ENCODE measurements around the gene MMP7.

The MMP7 gene

GRCh38 chr11:102530558-102530957 lies at the start of gene MMP7:
MMP7 (minus strand) TSS chr11:102530747; CDS start chr11:102530700, 47 bp downstream.
- DNase-seq: no peak

GRCh38 chr11:102577723-102578122 lies 47.2 kb upstream of the MMP7 start:
- no peak for DNase-seq

- DNase-seq: no peak
Measured at GRCh38 chr11:102577182-102577581, 46.6 kb upstream of the MMP7 start.

GRCh38 chr11:102576350-102576749 lies 45.8 kb upstream of the MMP7 start:
- no peak for DNase-seq

- no peak for DNase-seq
Measured at GRCh38 chr11:102575012-102575411, 44.5 kb upstream of the MMP7 start.

- no peak for DNase-seq
Measured at GRCh38 chr11:102573851-102574250, 43.3 kb upstream of the MMP7 start.

GRCh38 chr11:102572554-102573220 lies 42.1 kb upstream of the MMP7 start:
- no peak for DNase-seq

GRCh38 chr11:102568851-102569250 lies 38.3 kb upstream of the MMP7 start:
- no peak for DNase-seq

GRCh38 chr11:102566112-102566511 lies 35.6 kb upstream of the MMP7 start:
- DNase-seq: no peak

- no peak for DNase-seq
Measured at GRCh38 chr11:102564110-102564509, 33.6 kb upstream of the MMP7 start.

- DNase-seq: no peak
Measured at GRCh38 chr11:102561636-102562035, 31.1 kb upstream of the MMP7 start.

GRCh38 chr11:102560555-102561011 lies 30.0 kb upstream of the MMP7 start:
- DNase-seq: no peak

- no peak for DNase-seq
Measured at GRCh38 chr11:102559839-102560238, 29.3 kb upstream of the MMP7 start.

- no peak for DNase-seq
Measured at GRCh38 chr11:102555091-102555490, 24.5 kb upstream of the MMP7 start.

GRCh38 chr11:102553835-102554282 lies 23.3 kb upstream of the MMP7 start:
- DNase-seq: no peak

GRCh38 chr11:102552447-102553194 lies 22.1 kb upstream of the MMP7 start:
- DNase-seq: no peak

GRCh38 chr11:102552020-102552419 lies 21.5 kb upstream of the MMP7 start:
- no peak for DNase-seq

GRCh38 chr11:102551169-102551781 lies 20.7 kb upstream of the MMP7 start:
- DNase-seq: no peak

- peak; percentile 73 for DNase-seq
Measured at GRCh38 chr11:102546923-102547471, 16.4 kb upstream of the MMP7 start.

- DNase-seq: peak; percentile 57
Measured at GRCh38 chr11:102546427-102546826, 15.9 kb upstream of the MMP7 start.

GRCh38 chr11:102545701-102546100 lies 15.2 kb upstream of the MMP7 start:
- no peak for DNase-seq

GRCh38 chr11:102544594-102544993 lies 14.0 kb upstream of the MMP7 start:
- DNase-seq: no peak

- no peak for DNase-seq
Measured at GRCh38 chr11:102539567-102539966, 9.0 kb upstream of the MMP7 start.

- no peak for DNase-seq
Measured at GRCh38 chr11:102538932-102539331, 8.4 kb upstream of the MMP7 start.

All from CD4-positive, alpha-beta T cell treated with Interleukin-15 for 1 hour (primary cell).